ENCODE data around the gene PROX2. TPM values are rescaled to one million over a fixed set of nuclear protein-coding genes. Genes with fewer than 3 reads are reported as not detected.
A peak's percentile ranks its signal among the peaks of the same experiment; 100 is the strongest.

PROX2 gene
- total RNA-seq, 1 donor from 2014 or later: 0.08 TPM

GRCh38 chr14:74909911-74910310 lies 34.0 kb upstream of the PROX2 start:
- no peaks in the 10 kb centered on the region for H3K9me3 Mint-ChIP-seq (ENCODE audit: unreplicated experiment)
- no peak for DNase-seq (ENCODE audit: low spot score)
- H3K36me3 Mint-ChIP-seq (ENCODE audit: low read depth, unreplicated experiment): peaks cover 6% of the 10 kb centered on the region
- H3K27ac Mint-ChIP-seq (ENCODE audit: unreplicated experiment): peak overlapping the region; percentile 70
- H3K4me3 Mint-ChIP-seq (ENCODE audit: unreplicated experiment): peak overlapping the region; percentile 73
- H3K4me1 Mint-ChIP-seq (ENCODE audit: unreplicated experiment): peaks cover 11% of the 10 kb centered on the region
- no peak for TF ChIP-seq CTCF (IDR thresholded peaks at IDR 0.05; ENCODE audit: unreplicated experiment)
- H3K27me3 Mint-ChIP-seq (ENCODE audit: unreplicated experiment): peaks cover 3% of the 10 kb centered on the region

DNA sequence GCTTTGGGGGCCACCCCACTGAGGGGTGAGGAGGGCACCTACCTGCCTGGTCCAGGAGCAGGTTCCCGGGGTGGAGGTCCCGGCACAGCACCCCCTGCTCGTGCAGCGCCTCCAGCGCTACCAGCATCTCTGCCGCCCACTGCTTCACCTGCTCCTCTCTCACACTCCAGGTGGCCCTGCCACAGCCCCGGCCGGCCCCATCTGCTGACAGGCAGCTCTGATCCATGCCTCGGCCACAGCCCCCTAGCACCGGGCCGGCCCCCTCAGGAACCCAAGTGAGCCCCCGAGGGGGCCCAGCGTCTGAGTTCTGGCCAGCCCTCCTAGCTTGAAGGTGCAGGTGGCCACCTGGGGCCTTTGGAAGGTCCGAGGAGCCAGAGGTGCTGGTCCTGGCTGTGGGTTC lies 33.6 kb upstream of the PROX2 start:
- H3K36me3 Mint-ChIP-seq (ENCODE audit: low read depth, unreplicated experiment): peaks cover 10% of the 10 kb centered on the region
- no peak overlapping the region for H3K27ac Mint-ChIP-seq (ENCODE audit: unreplicated experiment)
- no peak for DNase-seq (ENCODE audit: low spot score)
- TF ChIP-seq CTCF (IDR thresholded peaks at IDR 0.05; ENCODE audit: unreplicated experiment): no peak
- H3K4me1 Mint-ChIP-seq (ENCODE audit: unreplicated experiment): peaks cover 11% of the 10 kb centered on the region
- peaks cover 3% of the 10 kb centered on the region for H3K27me3 Mint-ChIP-seq (ENCODE audit: unreplicated experiment)
- no peak overlapping the region for H3K4me3 Mint-ChIP-seq (ENCODE audit: unreplicated experiment)
- H3K9me3 Mint-ChIP-seq (ENCODE audit: unreplicated experiment): no peaks in the 10 kb centered on the region

DNA sequence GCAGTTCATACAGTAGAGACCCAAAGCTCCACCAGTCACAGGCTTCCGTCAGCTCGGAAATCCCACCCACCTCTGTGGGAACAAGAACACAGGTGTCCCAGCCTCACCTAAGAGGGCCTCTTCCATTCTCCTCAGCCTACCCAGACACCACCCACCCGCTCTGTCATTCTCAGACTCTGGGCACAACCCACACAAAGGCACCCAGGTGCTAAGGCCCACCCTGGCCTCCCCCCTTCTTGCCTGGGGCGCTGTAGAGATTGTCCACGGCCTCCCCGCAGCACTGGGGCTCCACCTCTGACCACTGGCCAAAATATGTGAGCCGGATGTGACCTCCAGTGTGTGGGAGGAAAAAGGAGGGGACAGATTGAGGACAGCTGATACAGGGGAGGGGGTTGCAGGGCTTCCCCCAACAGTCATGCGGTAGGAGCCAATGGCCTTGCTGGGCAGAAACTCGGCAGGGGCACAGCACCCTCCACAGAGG lies 33.0 kb upstream of the PROX2 start:
- Mint-ChIP-seq H3K4me1 (ENCODE audit: unreplicated experiment) (peaks cover 11% of the 10 kb centered on the region), H3K27me3 (ENCODE audit: unreplicated experiment) (peaks cover 3% of the 10 kb centered on the region), H3K27ac (ENCODE audit: unreplicated experiment) (no peak overlapping the region), H3K36me3 (ENCODE audit: low read depth, unreplicated experiment) (peaks cover 15% of the 10 kb centered on the region), H3K4me3 (ENCODE audit: unreplicated experiment) (no peak overlapping the region), H3K9me3 (ENCODE audit: unreplicated experiment) (no peaks in the 10 kb centered on the region)
- no peak for DNase-seq (ENCODE audit: low spot score)
- no peak for TF ChIP-seq CTCF (IDR thresholded peaks at IDR 0.05; ENCODE audit: unreplicated experiment)

- DNase-seq (ENCODE audit: low spot score): no peak
Measured at GRCh38 chr14:74907744-74908143, 31.8 kb upstream of the PROX2 start.

More at GRCh38 chr14:74907744-74908143, 31.8 kb upstream of the PROX2 start:
- peaks cover 3% of the 10 kb centered on the region for H3K27me3 Mint-ChIP-seq (ENCODE audit: unreplicated experiment)
- peaks cover 11% of the 10 kb centered on the region for H3K4me1 Mint-ChIP-seq (ENCODE audit: unreplicated experiment)
- H3K4me3 Mint-ChIP-seq (ENCODE audit: unreplicated experiment): no peak overlapping the region
- peaks cover 23% of the 10 kb centered on the region for H3K36me3 Mint-ChIP-seq (ENCODE audit: low read depth, unreplicated experiment)
- no peaks in the 10 kb centered on the region for H3K9me3 Mint-ChIP-seq (ENCODE audit: unreplicated experiment)
- H3K27ac Mint-ChIP-seq (ENCODE audit: unreplicated experiment): no peak overlapping the region
- no peak for TF ChIP-seq CTCF (IDR thresholded peaks at IDR 0.05; ENCODE audit: unreplicated experiment)

Measured in endothelial cell (in vitro differentiated cells).